Tongue (tissue), 2 donors: ENCODE data around the gene TTC33. TPM values are rescaled to one million over a fixed set of nuclear protein-coding genes. Genes with fewer than 3 reads are reported as not detected.
"Not testable (repeated sequence)": the region's sequence is repeated elsewhere in the genome, so short reads cannot be mapped to it uniquely, and the experiment has no call there.

Source experiments
- DNase-seq: peaks from one replicate; pipeline ENCODE4 v3.0.0-alpha.2; 2015
- total RNA-seq: library from RNA; depleted of rRNA; stranded (reverse); fragments of >200 nt; gene quantifications from one replicate; pipeline ENCODE4 v1.2.3, GENCODE V29; 2014

The TTC33 gene
- total RNA-seq, 1 donor from 2014 or later = 43.8 TPM

GRCh38 chr5:40679148-40679912 lies 76.4 kb downstream of the TTC33 start:
- peak; percentile 96 for DNase-seq

GRCh38 chr5:40678460-40679147 lies 77.2 kb downstream of the TTC33 start:
- DNase-seq = no peak

GRCh38 chr5:40678026-40678425 lies 77.7 kb downstream of the TTC33 start:
- no peak for DNase-seq

- no peak for DNase-seq
These were observed 78.3 kb downstream of the TTC33 start for GRCh38 chr5:40677456-40677855.

- peak; percentile 50 for DNase-seq
These were observed 79.0 kb downstream of the TTC33 start for GRCh38 chr5:40676613-40677343.

GRCh38 chr5:40675396-40676133 lies 80.2 kb downstream of the TTC33 start:
- DNase-seq = no peak

GRCh38 chr5:40674661-40675235 lies 81.0 kb downstream of the TTC33 start:
- DNase-seq = no peak

- no peak for DNase-seq
These were observed 83.3 kb downstream of the TTC33 start for GRCh38 chr5:40672425-40672824.

- DNase-seq = peak; percentile 35
These were observed 86.0 kb downstream of the TTC33 start for GRCh38 chr5:40669606-40670390.

- no peak for DNase-seq
These were observed 88.5 kb downstream of the TTC33 start for GRCh38 chr5:40667161-40667663.

- DNase-seq = no peak
These were observed 89.1 kb downstream of the TTC33 start for GRCh38 chr5:40666657-40667056.

- DNase-seq = no peak
These were observed 90.0 kb downstream of the TTC33 start for GRCh38 chr5:40665635-40666298.

- no peak for DNase-seq
These were observed 95.0 kb downstream of the TTC33 start for GRCh38 chr5:40660751-40661150.

GRCh38 chr5:40656766-40657165 lies 99.0 kb downstream of the TTC33 start:
- DNase-seq = no peak

- not testable (repeated sequence) for DNase-seq
These were observed 99.7 kb downstream of the TTC33 start for GRCh38 chr5:40656091-40656490.

- DNase-seq = no peak
These were observed 100.6 kb downstream of the TTC33 start for GRCh38 chr5:40655138-40655537.

GRCh38 chr5:40654377-40654991 lies 101.3 kb downstream of the TTC33 start:
- no peak for DNase-seq

- no peak for DNase-seq
These were observed 102.3 kb downstream of the TTC33 start for GRCh38 chr5:40653221-40654022.
